ENCODE measurements around the gene ZNF74. TPM values are rescaled to one million over a fixed set of nuclear protein-coding genes. Genes with fewer than 3 reads are reported as not detected.
"Not testable (repeated sequence)": the region's sequence is repeated elsewhere in the genome, so short reads cannot be mapped to it uniquely, and the experiment has no call there.

Gene ZNF74
- total RNA-seq: 10 to 100 TPM in 1 of 2 donors, 1 to 10 TPM in 1; 8.3 to 11.7 TPM

GRCh38 chr22:20393705-20394476, at the start of gene ZNF74:
Gene ZNF74 (plus strand): TSS chr22:20394151. CDS start chr22:20394629, 478 bp downstream.
- Mint-ChIP-seq H3K4me3 (peak within 1 kb of the TSS; percentile 90 to 91), H3K36me3 (ENCODE audit: insufficient read depth in 2 of 2) (no peaks in the 10 kb centered on the region), H3K27ac (peak within 1 kb of the TSS; percentile 84), H3K4me1 (ENCODE audit: low read depth) (peaks cover 29% of the 10 kb centered on the region), H3K9me3 (peaks cover 1 to 2% of the 10 kb centered on the region in 2 donors), H3K27me3 (ENCODE audit: low read depth) (no peaks in the 10 kb centered on the region)
- ATAC-seq (replicated peaks in 1 of 2) (peak; percentile 91 to 92), DNase-seq (peak; percentile 82 to 83)

- not testable (repeated sequence) for H3K9me3 Mint-ChIP-seq; H3K27me3 Mint-ChIP-seq (ENCODE audit: low read depth); DNase-seq; H3K4me3 Mint-ChIP-seq; ATAC-seq (replicated peaks in 1 of 2); H3K27ac Mint-ChIP-seq; H3K4me1 Mint-ChIP-seq (ENCODE audit: low read depth); H3K36me3 Mint-ChIP-seq (ENCODE audit: insufficient read depth in 2 of 2)
Observed at GRCh38 chr22:20346553-20346952, 47.4 kb upstream of the ZNF74 start.

- H3K27ac Mint-ChIP-seq; H3K36me3 Mint-ChIP-seq (ENCODE audit: insufficient read depth in 2 of 2); H3K4me1 Mint-ChIP-seq (ENCODE audit: low read depth); ATAC-seq (replicated peaks in 1 of 2); H3K27me3 Mint-ChIP-seq (ENCODE audit: low read depth); H3K4me3 Mint-ChIP-seq; H3K9me3 Mint-ChIP-seq: not testable (repeated sequence)
- peak; percentile 32 to 47 for DNase-seq
Observed at GRCh38 chr22:20352536-20352935, 41.4 kb upstream of the ZNF74 start.

- Mint-ChIP-seq H3K9me3 (no peaks in the 10 kb centered on the region), H3K27ac (no peak overlapping the region), H3K36me3 (ENCODE audit: insufficient read depth in 2 of 2) (no peaks in the 10 kb centered on the region), H3K27me3 (ENCODE audit: low read depth) (no peaks in the 10 kb centered on the region), H3K4me1 (ENCODE audit: low read depth) (no peaks in the 10 kb centered on the region), H3K4me3 (no peak overlapping the region)
- DNase-seq (no peak), ATAC-seq (replicated peaks in 1 of 2) (no peak)
Observed at GRCh38 chr22:20354238-20354975, 39.5 kb upstream of the ZNF74 start.

GRCh38 chr22:20355939-20356636, 37.9 kb upstream of the ZNF74 start:
- not testable (repeated sequence) for H3K27me3 Mint-ChIP-seq (ENCODE audit: low read depth); H3K4me1 Mint-ChIP-seq (ENCODE audit: low read depth); H3K9me3 Mint-ChIP-seq; H3K4me3 Mint-ChIP-seq; H3K36me3 Mint-ChIP-seq (ENCODE audit: insufficient read depth in 2 of 2); H3K27ac Mint-ChIP-seq; ATAC-seq (replicated peaks in 1 of 2); DNase-seq

GRCh38 chr22:20356906-20357305, 37.0 kb upstream of the ZNF74 start:
- not testable (repeated sequence) for ATAC-seq (replicated peaks in 1 of 2); H3K4me1 Mint-ChIP-seq (ENCODE audit: low read depth); H3K4me3 Mint-ChIP-seq; H3K27ac Mint-ChIP-seq; H3K9me3 Mint-ChIP-seq; H3K36me3 Mint-ChIP-seq (ENCODE audit: insufficient read depth in 2 of 2); H3K27me3 Mint-ChIP-seq (ENCODE audit: low read depth); DNase-seq

GRCh38 chr22:20357967-20358366, 36.0 kb upstream of the ZNF74 start:
- H3K4me1 Mint-ChIP-seq (ENCODE audit: low read depth); H3K27ac Mint-ChIP-seq; H3K9me3 Mint-ChIP-seq; ATAC-seq (replicated peaks in 1 of 2); H3K36me3 Mint-ChIP-seq (ENCODE audit: insufficient read depth in 2 of 2); H3K4me3 Mint-ChIP-seq; DNase-seq; H3K27me3 Mint-ChIP-seq (ENCODE audit: low read depth): not testable (repeated sequence)

GRCh38 chr22:20358503-20359239, 35.3 kb upstream of the ZNF74 start:
- not testable (repeated sequence) for H3K9me3 Mint-ChIP-seq; H3K36me3 Mint-ChIP-seq (ENCODE audit: insufficient read depth in 2 of 2)

GRCh38 chr22:20360261-20360660, 33.7 kb upstream of the ZNF74 start:
- peaks cover 21% of the 10 kb centered on the region for H3K4me1 Mint-ChIP-seq (ENCODE audit: low read depth)
- not testable (repeated sequence) for ATAC-seq (replicated peaks in 1 of 2); H3K9me3 Mint-ChIP-seq; H3K27me3 Mint-ChIP-seq (ENCODE audit: low read depth); H3K4me3 Mint-ChIP-seq; DNase-seq; H3K27ac Mint-ChIP-seq; H3K36me3 Mint-ChIP-seq (ENCODE audit: insufficient read depth in 2 of 2)

More at GRCh38 chr22:20358503-20359239, 35.3 kb upstream of the ZNF74 start:
- H3K27me3 Mint-ChIP-seq (ENCODE audit: low read depth); DNase-seq; H3K27ac Mint-ChIP-seq; H3K4me1 Mint-ChIP-seq (ENCODE audit: low read depth); ATAC-seq (replicated peaks in 1 of 2); H3K4me3 Mint-ChIP-seq: not testable (repeated sequence)

GRCh38 chr22:20360866-20361751, 32.8 kb upstream of the ZNF74 start:
- peaks cover 21% of the 10 kb centered on the region for H3K4me1 Mint-ChIP-seq (ENCODE audit: low read depth)
- not testable (repeated sequence) for H3K4me3 Mint-ChIP-seq; DNase-seq; H3K27me3 Mint-ChIP-seq (ENCODE audit: low read depth); H3K9me3 Mint-ChIP-seq; ATAC-seq (replicated peaks in 1 of 2); H3K36me3 Mint-ChIP-seq (ENCODE audit: insufficient read depth in 2 of 2); H3K27ac Mint-ChIP-seq

GRCh38 chr22:20361752-20362229, 32.2 kb upstream of the ZNF74 start:
- not testable (repeated sequence) for H3K9me3 Mint-ChIP-seq, DNase-seq
- H3K4me1 Mint-ChIP-seq (ENCODE audit: low read depth): peaks cover 21% of the 10 kb centered on the region

GRCh38 chr22:20362403-20362802, 31.5 kb upstream of the ZNF74 start:
- H3K9me3 Mint-ChIP-seq; DNase-seq; H3K4me3 Mint-ChIP-seq; H3K36me3 Mint-ChIP-seq (ENCODE audit: insufficient read depth in 2 of 2); ATAC-seq (replicated peaks in 1 of 2); H3K27me3 Mint-ChIP-seq (ENCODE audit: low read depth); H3K27ac Mint-ChIP-seq: not testable (repeated sequence)
- peaks cover 21% of the 10 kb centered on the region for H3K4me1 Mint-ChIP-seq (ENCODE audit: low read depth)

More at GRCh38 chr22:20361752-20362229, 32.2 kb upstream of the ZNF74 start:
- not testable (repeated sequence) for H3K27ac Mint-ChIP-seq; ATAC-seq (replicated peaks in 1 of 2); H3K36me3 Mint-ChIP-seq (ENCODE audit: insufficient read depth in 2 of 2); H3K27me3 Mint-ChIP-seq (ENCODE audit: low read depth); H3K4me3 Mint-ChIP-seq

Data from activated T-cell treated with anti-CD3 and anti-CD28 coated beads, Interleukin-2, amount 50 U/mL, for 72 hours (primary cell).